Thyroid gland (tissue), 4 donors: Measurements from ENCODE around the gene CFI. TPM values are rescaled to one million over a fixed set of nuclear protein-coding genes. Genes with fewer than 3 reads are reported as not detected.

Experiments
- DNase-seq, 2 donors: peaks; one replicate each; pipeline ENCODE4 v3.0.0-alpha.2; 2019
- H3K27ac ChIP-seq, 3 donors: fragments of 200-600 bp; sonication (generic); 1 replicate in 2 of 3; 2 replicates in 1 of 3; pipeline ENCODE4 v1.5.1; 2016 to 2019; ENCODE audit warnings: mild to moderate bottlenecking in 1 of 3, moderate library complexity in 1 of 3
- H3K27me3 ChIP-seq: fragments of 200-600 bp; sonication (generic); one replicate; pipeline ENCODE4 v1.5.1; 2019
- H3K36me3 ChIP-seq, 2 donors: fragments of 200-600 bp; sonication (generic); one replicate each; pipeline ENCODE4 v1.5.1; 2016 to 2019
- H3K4me1 ChIP-seq, 2 donors: fragments of 200-600 bp; sonication (generic); one replicate each; pipeline ENCODE4 v1.5.1; 2017 to 2019
- H3K4me3 ChIP-seq, 3 donors: fragments of 200-600 bp; sonication (generic); replicated peaks in 1 of 3; 1 replicate in 2 of 3; 2 replicates in 1 of 3; pipeline ENCODE4 v1.5.1; 2016; ENCODE audit warnings: mild to moderate bottlenecking in 1 of 3
- H3K9me3 ChIP-seq: fragments of 200-600 bp; sonication (generic); one replicate; pipeline ENCODE4 v1.5.1; 2017
- POLR2A ChIP-seq, 2 donors: fragments of 450-650 bp; IDR thresholded peaks; one replicate each; pipeline ENCODE4 v1.6.1; 2017; ENCODE audit warnings: antibody characterized with exemption in 2 of 2, mild to moderate bottlenecking in 2 of 2, moderate library complexity in 1 of 2
- WGBS, 2 donors: methylation state at CpG; one replicate each; pipeline ENCODE4 v1.1.5; 2017; 5-methylcytosine and 5-hydroxymethylcytosine counted together
- intact Hi-C: fragments of 100-400 bp; cut with DNase I; formaldehyde crosslinking; loops from one replicate; pipeline ENCODE4 v1.15.1; 2023
- total RNA-seq, 4 donors: library from RNA; depleted of rRNA; stranded (reverse); fragments of >200 nt; gene quantifications; one replicate each; pipeline ENCODE4 v1.2.3, GENCODE V29; 2016
- TF ChIP-seq, protein P1 (sequence below), 6 experiments: fragments of 200-600 bp in 3 of 6; fragments of 450-650 bp in 3 of 6; sonication (generic) in 3 of 6; IDR thresholded peaks; one replicate each; pipeline ENCODE4 v1.5.1; 2016 to 2019; ENCODE audit warnings: antibody characterized with exemption in 6 of 6, mild to moderate bottlenecking in 2 of 6, inconsistent platforms in 1 of 6, moderate library complexity in 1 of 6

CFI gene
- total RNA-seq, 4 donors from 2014 or later = 21.2 to 58.5 (median 28.3) TPM

DNA sequence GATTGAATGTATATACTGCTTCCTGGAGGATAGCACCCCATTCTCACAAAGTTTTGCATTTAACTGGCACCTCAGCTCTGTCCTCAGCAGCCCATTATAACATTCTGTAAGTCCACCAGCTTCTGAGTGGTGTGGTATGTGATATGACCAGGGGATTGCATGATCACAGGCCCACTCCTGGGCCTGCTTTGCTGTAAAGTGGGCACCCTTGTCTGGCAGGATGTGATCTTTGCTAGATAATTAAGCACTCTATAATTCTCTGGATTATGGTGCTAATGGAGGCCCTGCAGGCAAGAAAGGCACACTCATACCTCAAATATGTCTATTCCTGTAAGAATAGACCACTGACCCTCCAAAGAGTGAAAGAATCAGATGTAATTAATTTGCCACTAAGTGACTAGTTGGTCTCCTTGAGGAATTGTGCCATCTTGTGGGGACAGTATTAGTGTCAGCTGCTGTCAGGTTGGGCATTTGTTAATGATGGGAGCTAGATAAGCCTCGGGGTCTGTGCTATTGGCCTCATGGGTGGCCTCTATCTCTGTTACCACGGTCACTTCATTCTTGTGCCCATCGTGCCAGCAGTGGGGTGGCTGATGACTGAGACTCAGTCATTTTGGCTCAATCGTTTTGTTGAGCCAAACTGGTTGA, 2.2 kb upstream of the CFI start:
- no peak overlapping the region for H3K4me3 ChIP-seq
- 18 to 27% methylated on average over 4 of the region's 4 CpGs for WGBS, 2 donors
- no peak overlapping the region for H3K27ac ChIP-seq
- no peaks in the 10 kb centered on the region for H3K36me3 ChIP-seq
- H3K9me3 ChIP-seq = no peaks in the 10 kb centered on the region
- intact Hi-C loops = no loop called here
- TF ChIP-seq POLR2A (IDR thresholded peaks at IDR 0.05) = no peak
- TF ChIP-seq, protein P1, sequence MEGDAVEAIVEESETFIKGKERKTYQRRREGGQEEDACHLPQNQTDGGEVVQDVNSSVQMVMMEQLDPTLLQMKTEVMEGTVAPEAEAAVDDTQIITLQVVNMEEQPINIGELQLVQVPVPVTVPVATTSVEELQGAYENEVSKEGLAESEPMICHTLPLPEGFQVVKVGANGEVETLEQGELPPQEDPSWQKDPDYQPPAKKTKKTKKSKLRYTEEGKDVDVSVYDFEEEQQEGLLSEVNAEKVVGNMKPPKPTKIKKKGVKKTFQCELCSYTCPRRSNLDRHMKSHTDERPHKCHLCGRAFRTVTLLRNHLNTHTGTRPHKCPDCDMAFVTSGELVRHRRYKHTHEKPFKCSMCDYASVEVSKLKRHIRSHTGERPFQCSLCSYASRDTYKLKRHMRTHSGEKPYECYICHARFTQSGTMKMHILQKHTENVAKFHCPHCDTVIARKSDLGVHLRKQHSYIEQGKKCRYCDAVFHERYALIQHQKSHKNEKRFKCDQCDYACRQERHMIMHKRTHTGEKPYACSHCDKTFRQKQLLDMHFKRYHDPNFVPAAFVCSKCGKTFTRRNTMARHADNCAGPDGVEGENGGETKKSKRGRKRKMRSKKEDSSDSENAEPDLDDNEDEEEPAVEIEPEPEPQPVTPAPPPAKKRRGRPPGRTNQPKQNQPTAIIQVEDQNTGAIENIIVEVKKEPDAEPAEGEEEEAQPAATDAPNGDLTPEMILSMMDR (IDR thresholded peaks at IDR 0.05) = peak in 4 of 6 experiments; percentile 17 to 48 (median 45)
- H3K27me3 ChIP-seq = no peaks in the 10 kb centered on the region
- peaks cover 0 to 13% of the 10 kb centered on the region in 2 donors for H3K4me1 ChIP-seq
- peak; percentile 6 to 17 for DNase-seq

DNA sequence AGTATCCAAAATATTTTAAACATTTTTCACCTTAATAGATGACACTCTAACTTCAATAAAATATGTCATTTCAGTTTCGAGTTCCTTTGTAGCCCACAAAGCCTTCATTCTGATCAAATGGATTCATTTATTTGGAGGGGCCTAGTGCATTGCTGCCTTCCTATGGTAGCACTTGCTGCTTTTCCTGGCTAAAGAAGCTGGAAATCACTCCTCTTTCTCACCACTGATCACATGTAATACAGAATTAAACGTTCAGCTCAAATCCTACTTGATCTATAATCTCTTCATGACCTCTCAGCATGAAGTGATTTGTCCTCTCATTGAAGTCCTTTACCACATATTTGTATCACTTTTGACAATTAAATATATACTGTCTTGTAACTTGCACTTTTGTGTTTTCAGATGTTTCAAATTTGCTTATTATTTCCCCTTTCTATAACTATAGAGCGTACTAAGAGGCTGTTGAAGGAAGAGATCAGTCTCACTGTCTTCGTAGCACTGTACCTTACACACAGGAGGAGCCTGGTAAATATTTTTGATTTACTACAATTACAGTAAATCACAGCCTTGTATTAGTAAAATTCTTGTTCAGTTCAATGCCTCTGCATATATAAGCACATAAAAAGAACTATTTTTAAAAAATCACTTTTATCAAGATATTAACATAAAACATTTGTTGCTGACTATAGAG, 555 bp downstream of the CFI start:
- Histone ChIP-seq H3K9me3 (no peaks in the 10 kb centered on the region), H3K27ac (peak overlapping the region; percentile 11 to 28 (median 12)), H3K4me1 (peaks cover 0 to 13% of the 10 kb centered on the region in 2 donors), H3K27me3 (no peaks in the 10 kb centered on the region), H3K36me3 (no peaks in the 10 kb centered on the region), H3K4me3 (no peak overlapping the region)
- DNase-seq = no peak
- TF ChIP-seq, protein P1 (IDR thresholded peaks at IDR 0.05) = no peak
- no peak for TF ChIP-seq POLR2A (IDR thresholded peaks at IDR 0.05)
- 57 to 60% methylated on average over 4 of the region's 4 CpGs for WGBS, 2 donors
- intact Hi-C loops = no loop called here

DNA sequence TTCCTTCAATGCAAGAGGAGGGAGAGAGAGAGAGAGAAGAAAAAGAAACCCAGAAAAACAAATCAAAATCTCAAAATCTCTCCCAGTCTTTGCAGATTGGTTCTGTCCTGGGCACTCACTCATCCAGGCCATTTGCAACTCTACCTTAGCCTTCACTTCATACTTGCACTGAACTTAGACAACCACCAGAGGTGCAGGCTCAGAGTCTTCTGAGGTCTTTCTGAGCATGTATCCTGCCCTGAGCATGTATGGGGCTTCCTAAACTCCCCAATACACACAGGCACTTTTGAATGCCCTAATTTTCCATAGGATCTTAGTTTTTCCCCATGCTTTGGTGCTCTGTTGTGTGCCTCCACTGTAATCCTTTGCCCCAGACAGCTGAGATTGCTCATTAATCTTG, 2.9 kb downstream of the CFI start:
- Histone ChIP-seq H3K4me3 (no peak overlapping the region), H3K9me3 (no peaks in the 10 kb centered on the region), H3K36me3 (no peaks in the 10 kb centered on the region), H3K27me3 (no peaks in the 10 kb centered on the region), H3K27ac (no peak overlapping the region), H3K4me1 (peaks cover 0 to 13% of the 10 kb centered on the region in 2 donors)
- intact Hi-C loops = no loop called here
- DNase-seq = no peak
- TF ChIP-seq, protein P1 (IDR thresholded peaks at IDR 0.05) = no peak
- no peak for TF ChIP-seq POLR2A (IDR thresholded peaks at IDR 0.05)

DNA sequence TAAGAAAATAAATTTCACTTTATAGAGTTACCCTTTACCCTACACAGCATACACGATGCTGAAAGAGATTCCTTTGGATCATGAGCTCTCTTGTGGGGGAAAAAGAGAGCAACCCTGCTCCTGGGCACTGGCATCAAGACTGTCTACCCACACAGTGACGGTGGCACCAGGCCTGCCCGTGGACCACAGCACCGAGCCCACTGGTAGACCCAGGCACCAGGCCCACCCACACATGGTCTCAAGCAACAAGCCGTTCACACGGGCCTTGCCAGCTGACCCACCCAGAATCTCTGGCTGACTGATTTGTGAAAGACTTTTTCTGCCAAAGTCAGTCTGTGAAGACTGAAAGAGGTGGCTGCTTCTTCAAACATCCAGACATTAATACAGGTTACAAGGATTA, 6.7 kb downstream of the CFI start:
- H3K36me3 ChIP-seq = no peaks in the 10 kb centered on the region
- DNase-seq = no peak
- no peak overlapping the region for H3K4me3 ChIP-seq
- H3K27ac ChIP-seq = no peak overlapping the region
- no peaks in the 10 kb centered on the region for H3K9me3 ChIP-seq
- TF ChIP-seq, protein P1 (IDR thresholded peaks at IDR 0.05) = no peak
- no peak for TF ChIP-seq POLR2A (IDR thresholded peaks at IDR 0.05)
- H3K27me3 ChIP-seq = no peaks in the 10 kb centered on the region
- H3K4me1 ChIP-seq = no peaks in the 10 kb centered on the region
- WGBS, 2 donors = 84 to 93% methylated on average over 6 of the region's 6 CpGs
- intact Hi-C loops = no loop called here

DNA sequence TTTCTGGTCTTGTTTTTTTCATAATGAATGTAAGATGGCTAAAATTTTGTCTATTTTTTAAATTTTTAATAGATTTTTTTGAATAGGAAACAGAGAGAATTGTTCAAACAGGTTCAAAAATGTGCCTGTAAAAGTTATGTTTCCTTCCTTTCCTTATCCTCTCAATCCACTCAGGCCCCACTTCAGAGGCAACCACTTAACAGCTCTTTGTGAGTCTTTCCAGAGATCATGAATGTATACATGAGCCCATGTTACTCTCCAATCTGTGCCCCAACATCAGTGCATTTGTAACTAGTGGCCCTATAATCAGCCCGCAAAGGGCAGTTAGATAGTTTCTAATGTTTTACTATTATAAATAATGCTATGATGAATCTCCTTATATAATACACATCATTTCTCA, 14.0 kb downstream of the CFI start:
- WGBS, 2 donors = 30 to 63% methylated on average over 1 of the region's 1 CpG
- no peaks in the 10 kb centered on the region for H3K4me1 ChIP-seq
- H3K27ac ChIP-seq = no peak overlapping the region
- intact Hi-C loops = no loop called here
- TF ChIP-seq, protein P1 (IDR thresholded peaks at IDR 0.05) = no peak
- no peak for TF ChIP-seq POLR2A (IDR thresholded peaks at IDR 0.05)
- no peaks in the 10 kb centered on the region for H3K36me3 ChIP-seq
- no peak for DNase-seq
- no peaks in the 10 kb centered on the region for H3K9me3 ChIP-seq
- no peak overlapping the region for H3K4me3 ChIP-seq
- no peaks in the 10 kb centered on the region for H3K27me3 ChIP-seq
